HG02623 (cell line): ENCODE results near the gene LONP1.
"Not testable (repeated sequence)": the region's sequence is repeated elsewhere in the genome, so short reads cannot be mapped to it uniquely, and the experiment has no call there.

Experiments
- ATAC-seq: cut with Tn5 transposase; IDR thresholded peaks from one replicate; pipeline ENCODE4 v1.9.1; 2021; ENCODE audit warnings: moderate library complexity; ENCODE audit not compliant: unreplicated experiment

The LONP1 gene

GRCh38 chr19:5711713-5712161 lies 8.2 kb downstream of the LONP1 start:
- no peak for ATAC-seq

DNA sequence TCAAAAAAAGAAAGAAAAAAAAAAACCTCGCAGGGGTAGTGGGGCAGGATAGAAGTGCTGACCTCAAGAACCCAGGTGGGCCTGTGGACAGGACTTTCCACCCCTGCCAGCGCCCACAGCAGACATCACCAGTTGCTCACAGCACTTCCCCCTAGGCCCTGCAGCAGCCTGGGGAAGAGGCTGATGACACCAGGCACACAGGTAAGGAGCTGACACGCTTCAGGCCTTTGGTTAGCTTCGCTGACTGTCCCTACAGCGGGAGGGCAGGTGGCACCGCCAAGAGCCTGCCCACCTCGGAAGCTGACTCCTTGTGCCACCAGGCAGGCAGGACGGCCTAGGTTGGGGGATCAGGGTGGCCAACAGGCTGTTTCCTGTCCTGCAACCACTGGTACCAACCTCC lies 8.9 kb downstream of the LONP1 start:
- no peak for ATAC-seq

DNA sequence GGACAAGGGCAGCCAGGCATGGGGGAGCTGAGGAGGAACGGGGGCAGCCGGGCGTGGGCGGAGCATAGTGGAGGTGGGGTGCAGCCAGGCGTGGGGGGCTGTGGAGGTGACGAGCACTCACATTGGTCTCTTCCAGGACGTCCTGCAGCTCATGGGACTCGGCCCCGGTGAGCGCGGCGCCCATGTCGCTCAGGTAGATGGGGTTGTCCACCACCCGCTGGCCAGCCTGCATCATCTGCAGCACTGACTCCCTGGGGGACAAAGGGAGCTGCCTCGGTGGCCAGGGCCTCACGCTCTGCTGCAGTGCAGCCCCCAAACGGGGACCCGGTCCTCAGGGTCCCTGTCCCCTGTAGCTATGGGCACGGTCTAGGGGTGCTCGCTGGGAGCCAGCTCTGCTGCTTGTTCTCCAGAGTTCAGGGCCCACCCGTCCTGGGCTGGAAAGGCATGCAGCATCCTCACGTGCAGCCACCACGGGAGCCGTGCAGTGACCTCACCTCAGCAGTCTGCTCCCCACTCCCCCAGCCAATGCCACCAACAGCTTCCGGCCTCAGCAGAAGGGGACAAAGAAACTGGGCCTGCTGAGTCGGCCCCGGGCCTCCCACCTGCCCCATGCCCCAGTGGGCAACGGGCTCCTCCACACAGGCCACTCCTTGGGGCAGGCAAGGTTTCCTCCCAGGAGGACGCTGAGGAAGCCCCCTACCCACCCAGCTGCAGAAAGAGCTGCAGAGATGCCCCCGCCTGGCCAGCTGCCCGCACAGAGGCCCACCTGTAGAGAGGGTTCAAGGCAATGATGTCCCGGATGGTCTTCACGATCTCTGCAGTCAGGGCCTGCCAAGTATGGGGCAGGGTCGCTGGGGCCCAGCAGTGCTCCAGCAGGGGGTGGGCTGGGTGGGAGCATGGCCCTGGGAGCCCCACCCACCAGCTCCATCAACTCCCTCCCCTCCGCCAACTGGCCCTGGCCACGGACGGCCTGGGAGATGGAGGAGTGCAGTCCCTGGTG lies 12.1 kb downstream of the LONP1 start:
- ATAC-seq: no peak

GRCh38 chr19:5706876-5707573 lies 12.9 kb downstream of the LONP1 start:
- ATAC-seq: no peak

DNA sequence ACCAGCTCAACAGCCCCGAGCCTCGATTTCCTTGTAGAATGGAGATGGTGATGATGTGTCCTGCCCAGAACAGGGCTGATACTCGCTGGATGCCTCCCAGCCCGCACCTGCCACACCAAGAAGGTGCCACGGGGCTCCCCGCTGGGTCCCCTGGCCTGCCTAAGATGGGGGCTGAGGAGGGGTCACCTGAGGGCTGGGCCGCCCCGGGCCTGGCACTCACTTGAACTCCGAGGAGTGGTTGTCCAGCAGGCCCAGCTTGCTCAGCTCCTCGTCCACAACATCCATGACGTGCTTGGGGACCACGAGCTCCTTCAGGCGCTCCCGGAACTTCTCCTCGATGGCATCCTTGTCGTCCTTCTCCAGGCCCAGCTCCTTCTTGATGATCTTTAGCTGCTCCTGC lies 14.4 kb downstream of the LONP1 start:
- ATAC-seq: no peak

DNA sequence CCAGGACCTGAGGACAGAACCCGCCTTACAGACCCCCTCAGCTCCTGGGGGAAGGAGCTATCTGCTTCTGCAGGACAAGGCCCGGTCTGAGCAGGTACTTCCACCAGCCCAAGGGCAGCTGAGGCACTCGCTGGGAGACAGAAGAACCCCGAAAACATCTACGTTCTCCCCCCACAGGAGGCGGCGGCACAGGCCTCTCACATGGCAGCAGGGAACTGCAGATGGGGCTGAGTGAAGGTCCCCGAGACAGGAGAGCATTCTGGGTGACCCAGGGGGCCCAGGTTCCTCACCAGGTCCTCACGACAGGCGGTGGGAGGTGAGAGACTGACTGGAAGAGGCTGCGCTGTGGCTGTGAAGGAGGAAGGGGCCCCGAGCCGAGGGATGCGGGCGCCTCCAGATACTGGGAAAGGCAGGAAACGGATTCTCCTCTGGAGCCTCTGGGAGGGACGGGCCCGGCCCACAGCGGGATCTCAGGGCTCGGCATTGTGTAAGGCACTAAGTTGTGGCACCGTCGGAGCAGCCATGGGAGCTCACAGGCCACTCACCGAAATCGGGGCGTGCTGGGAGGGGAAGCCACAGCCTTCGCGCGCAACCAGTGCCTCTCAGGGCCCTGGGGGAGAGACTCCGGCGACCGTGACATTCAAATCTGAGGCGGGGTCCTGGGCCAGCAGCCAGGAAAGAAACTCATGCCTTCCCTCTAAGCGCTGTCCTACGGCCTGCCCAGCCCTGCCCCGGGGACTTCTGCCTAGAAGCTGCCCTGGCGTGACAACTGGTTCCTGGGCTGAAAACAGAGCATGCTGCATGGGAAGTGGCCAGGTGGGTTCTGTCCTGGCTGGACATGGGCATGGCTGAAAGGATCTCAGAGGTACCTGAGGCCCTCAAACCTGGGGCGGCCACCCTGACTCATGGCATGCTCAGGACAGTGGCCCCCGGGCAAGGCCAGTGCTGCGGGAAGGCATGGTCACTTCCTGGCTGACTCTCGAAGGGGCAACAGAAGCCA lies 15.8 kb downstream of the LONP1 start:
- no peak for ATAC-seq

DNA sequence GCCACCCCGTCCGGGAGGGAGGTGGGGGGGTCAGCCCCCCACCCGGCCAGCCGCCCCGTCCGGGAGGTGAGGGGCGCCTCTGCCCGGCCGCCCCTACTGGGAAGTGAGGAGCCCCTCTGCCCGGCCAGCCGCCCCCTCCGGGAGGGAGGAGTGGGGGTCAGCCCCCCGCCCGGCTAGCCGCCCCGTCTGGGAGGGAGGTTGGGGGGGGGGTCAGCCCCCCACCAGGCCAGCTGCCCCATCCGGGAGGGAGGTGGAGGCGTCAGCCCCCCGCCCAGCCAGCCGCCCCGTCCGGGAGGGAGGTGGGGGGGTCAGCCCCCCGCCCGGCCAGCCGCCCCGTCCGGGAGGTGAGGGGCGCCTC lies 17.9 kb downstream of the LONP1 start:
- not testable (repeated sequence) for ATAC-seq

DNA sequence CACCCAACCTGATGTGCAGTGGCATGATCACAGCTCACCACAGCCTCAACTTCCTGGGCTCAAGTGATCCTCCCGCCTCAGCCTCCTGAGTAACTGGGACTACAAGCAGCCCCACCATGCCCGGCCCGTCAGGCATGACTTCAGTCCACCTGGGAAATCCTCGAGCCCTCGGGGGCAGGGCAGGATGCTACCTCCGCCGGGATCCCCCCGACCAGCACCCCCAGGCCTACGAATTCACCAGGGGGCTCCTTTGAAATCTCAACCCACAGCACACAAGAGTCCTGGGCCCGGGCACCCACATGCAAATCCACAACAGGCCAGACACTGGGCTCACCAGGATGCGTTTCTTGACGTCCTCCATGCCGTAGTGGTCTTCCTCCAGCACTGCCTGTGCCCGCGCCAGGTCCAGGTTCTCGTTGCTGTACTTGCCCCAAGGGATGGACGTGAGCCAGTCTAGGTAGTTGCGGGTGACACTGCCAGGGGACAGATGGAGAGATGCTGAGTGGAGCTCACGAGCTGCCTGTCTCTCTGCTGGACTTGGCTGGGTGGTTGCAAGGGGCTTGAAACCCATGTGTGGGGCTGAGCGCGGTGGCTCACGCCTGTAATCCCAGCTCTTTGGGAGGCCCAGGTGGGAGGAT lies 19.4 kb downstream of the LONP1 start:
- ATAC-seq: no peak

DNA sequence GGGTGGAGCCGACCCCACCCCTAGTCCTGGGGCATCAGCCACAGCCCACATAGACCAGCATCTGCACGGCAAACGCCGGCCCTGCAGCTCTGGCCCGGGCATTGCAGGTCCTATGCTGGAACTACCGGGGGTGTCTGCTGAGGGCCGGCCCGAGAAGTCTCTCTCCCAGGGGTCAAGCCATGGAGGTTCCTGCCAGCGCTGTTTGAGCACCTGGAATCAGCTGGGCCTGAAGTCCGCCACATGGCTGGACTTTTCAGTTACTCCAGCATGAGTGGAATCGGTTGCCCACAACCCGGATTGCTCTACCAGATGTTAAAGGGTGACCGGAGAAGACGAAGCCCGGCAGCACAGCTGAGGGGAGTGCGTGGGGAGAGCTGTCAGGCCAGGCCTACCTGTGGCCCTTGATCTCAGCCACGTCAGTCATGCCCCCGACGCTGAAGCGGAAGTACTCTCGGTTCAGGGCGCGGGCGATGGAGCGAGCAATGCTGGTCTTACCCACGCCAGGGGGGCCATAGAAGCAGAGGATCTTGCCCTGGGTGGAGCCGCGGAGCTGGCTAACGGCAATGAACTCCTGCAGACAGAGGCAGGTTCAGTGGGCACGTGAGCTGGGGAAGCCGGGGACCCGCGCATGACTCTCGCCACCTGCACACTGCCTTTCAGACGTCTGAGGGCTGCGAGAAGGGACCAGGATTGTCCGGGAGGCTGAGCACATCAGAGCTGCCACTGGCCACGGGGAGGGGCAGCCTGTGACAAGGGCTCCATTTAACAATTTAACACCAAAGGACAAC lies 21.1 kb downstream of the LONP1 start:
- no peak for ATAC-seq

DNA sequence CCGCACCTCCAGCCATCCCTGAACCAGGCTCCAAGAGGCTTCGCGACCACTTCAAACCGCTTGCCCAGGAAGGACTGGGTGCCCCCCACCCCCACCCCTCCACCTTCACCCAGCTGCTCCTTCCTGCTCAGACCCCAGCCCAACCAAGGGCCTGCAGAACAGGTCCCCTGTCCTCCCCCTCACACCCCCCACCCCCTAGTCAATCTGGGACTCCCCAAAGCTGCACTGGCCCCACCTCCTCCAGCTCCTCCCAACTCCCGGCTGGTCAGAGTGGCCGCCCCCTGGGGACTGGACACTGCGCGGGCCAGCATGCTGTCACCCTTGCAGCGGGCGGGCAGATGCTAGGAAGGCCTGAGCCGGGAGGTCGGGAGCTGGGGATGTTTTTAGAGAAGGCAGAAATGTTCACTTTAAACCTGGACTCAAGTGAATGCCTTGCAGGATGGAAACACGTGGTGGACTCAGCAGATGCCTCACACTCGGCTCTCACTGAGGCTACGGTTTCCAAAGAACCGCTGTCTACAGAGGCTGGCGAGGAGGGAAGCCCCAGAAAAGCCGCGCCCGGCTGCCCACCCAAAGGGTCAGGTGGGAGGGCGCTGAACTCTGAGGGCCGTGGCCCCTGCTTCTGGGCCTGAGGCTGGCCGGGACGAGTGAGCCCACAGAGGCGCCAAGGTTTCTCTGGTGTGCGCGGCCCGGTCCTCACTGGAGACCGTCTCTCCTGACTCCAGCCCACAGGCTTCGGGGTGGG lies 21.9 kb downstream of the LONP1 start:
- ATAC-seq: no peak

- ATAC-seq: no peak
These were observed 22.7 kb downstream of the LONP1 start for GRCh38 chr19:5697022-5697889.

GRCh38 chr19:5696196-5697021 lies 23.5 kb downstream of the LONP1 start:
- ATAC-seq: no peak

- ATAC-seq: no peak
These were observed 24.2 kb downstream of the LONP1 start for GRCh38 chr19:5695649-5696195.

DNA sequence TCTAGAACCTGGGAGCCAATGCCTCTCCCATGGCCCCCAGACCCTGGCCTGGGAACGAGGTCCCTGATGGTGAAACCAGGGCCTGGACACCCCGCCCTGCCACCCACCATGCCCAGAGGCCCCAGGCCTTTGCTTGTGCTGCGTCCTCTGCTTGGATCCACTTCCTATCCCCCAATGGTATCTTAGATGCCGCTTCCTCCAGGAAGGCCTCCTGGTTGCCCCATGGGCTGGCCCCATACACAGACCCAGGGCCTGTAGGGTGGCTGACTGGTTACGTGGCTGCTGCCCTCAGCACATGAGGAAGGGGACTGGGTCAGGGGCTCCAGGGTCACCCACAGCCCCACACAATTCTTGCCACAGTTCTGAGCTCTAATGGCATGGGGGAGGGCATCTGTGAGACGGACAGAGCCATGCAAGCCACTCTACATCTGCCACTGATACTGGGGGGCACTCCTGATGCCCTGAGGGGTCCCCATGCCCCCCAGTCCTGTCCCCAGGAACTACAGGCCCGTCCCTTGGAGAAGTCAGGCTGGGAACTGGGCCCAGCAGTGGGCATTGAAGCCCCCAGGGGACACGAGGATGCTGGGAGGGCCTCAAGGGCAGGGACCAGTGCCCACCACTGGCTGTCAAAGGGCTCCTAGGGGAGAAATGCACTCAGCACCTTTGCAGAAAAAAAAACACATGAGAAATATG lies 24.8 kb downstream of the LONP1 start:
- no peak for ATAC-seq

DNA sequence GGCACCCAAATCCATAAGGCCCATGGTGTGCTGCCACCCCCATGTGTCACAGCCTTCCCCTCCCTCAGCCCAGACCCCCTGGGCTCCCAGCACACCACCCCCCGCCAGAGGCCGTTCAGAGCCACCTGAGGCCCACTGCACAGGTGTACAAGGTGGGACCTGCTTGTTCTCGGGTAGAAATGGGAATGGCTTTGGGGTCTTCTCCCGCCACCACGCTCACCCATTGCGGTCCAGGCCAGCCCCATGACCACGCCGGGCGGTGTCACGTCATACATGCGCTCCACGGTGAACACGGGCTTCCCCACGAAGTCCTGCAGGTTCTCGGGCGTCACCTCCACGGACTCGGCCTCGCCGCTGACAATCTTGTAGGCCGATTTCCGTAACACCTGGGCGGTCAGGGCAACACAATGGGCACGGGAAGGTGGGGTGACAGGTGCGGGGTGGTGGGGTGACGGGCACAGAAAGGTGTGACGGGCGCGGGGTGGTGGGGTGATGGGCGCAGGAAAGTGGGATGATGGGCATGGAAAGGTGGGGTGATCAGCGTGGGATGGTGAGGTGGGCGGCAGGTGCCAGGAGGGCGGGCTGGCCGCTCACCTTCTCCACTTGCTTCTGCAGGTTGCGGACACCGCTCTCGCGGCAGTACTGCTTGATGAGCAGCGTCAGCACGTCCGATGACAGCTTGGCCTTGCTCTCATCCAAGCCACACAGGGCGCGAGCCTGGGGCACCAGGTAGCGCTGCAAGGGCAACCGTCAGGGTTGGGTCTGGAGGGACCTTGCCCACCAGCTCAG lies 25.6 kb downstream of the LONP1 start:
- no peak for ATAC-seq
